Cardiac muscle cell (in vitro differentiated cells and primary cell): ENCODE data around the gene CTDNEP1. TPM values are rescaled to one million over a fixed set of nuclear protein-coding genes. Genes with fewer than 3 reads are reported as not detected.

Source experiments
- DNase-seq, 2 donors: peaks; one replicate each; pipeline versions ENCODE4 v3.0.0 to v3.0.0-alpha.2; 2010 to 2017; ENCODE audit warnings: low read depth in 1 of 2, low spot score in 1 of 2
- H3K27ac ChIP-seq: fragments of 200-600 bp; sonication (generic); 2 replicates; pipeline ENCODE4 v1.5.1; 2016
- H3K27me3 ChIP-seq: fragments of 200-600 bp; sonication (generic); 2 replicates; pipeline ENCODE4 v1.6.0; 2016; ENCODE audit warnings: control low read depth
- H3K36me3 ChIP-seq: fragments of 200-600 bp; sonication (generic); 2 replicates; pipeline ENCODE4 v1.5.1; 2016; ENCODE audit warnings: control low read depth
- H3K4me1 ChIP-seq: fragments of 200-600 bp; sonication (generic); 2 replicates; pipeline ENCODE4 v1.8.1; 2017; ENCODE audit warnings: low read depth, mild to moderate bottlenecking, mixed run types
- H3K4me3 ChIP-seq: fragments of 200-600 bp; sonication (generic); 2 replicates; pipeline ENCODE4 v1.5.1; 2016; ENCODE audit warnings: mild to moderate bottlenecking
- H3K9me3 ChIP-seq: fragments of 200-600 bp; sonication (generic); 2 replicates; pipeline ENCODE4 v1.5.1; 2017; ENCODE audit warnings: low read depth, mild to moderate bottlenecking, control low read depth
- CTCF ChIP-seq: IDR thresholded peaks from 2 replicates; pipeline ENCODE4 v1.5.1; 2012; ENCODE audit warnings: low read depth, mild to moderate bottlenecking, low read length
- polyA plus RNA-seq: library from polyadenylated mRNA; unstranded; fragments of >200 nt; fragmentation: Nextera tagmentation; extraction: Ambion mirVana; gene quantifications from 2 replicates; pipeline ENCODE4 v1.2.1, GENCODE V29; 2016
- total RNA-seq: library from RNA; depleted of rRNA; stranded (reverse); fragments of >200 nt; gene quantifications from 2 replicates; pipeline ENCODE4 v1.2.3, GENCODE V29; 2016

CTDNEP1 gene
- total and polyA plus RNA-seq, 2 experiments from 2014 or later: 78.3 to 98.6 TPM

DNA sequence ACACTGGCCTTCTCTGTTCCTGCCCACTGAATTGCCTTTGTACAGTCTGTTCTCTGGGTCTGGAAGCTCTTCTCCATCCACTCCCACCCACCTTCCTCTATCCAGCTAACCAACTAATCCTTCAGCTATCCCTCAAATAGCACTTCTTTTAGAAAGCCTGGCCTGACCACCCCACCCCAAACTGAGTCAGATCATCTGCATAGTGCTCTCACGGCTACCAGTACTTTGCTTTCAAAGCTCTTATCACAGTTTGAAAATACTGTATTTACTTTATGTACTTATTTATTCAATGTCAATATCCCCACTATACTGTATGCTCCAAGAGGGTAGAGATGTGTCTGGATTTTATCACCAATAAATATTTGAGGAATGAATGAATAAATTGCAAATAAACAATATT is 15.2 kb upstream of the CTDNEP1 start:
- Histone ChIP-seq H3K27me3 (peaks cover 30% of the 10 kb centered on the region), H3K4me3 (no peak overlapping the region), H3K27ac (no peak overlapping the region), H3K4me1 (no peaks in the 10 kb centered on the region), H3K9me3 (no peaks in the 10 kb centered on the region), H3K36me3 (no peaks in the 10 kb centered on the region)
- no peak for TF ChIP-seq CTCF
- DNase-seq: no peak

DNA sequence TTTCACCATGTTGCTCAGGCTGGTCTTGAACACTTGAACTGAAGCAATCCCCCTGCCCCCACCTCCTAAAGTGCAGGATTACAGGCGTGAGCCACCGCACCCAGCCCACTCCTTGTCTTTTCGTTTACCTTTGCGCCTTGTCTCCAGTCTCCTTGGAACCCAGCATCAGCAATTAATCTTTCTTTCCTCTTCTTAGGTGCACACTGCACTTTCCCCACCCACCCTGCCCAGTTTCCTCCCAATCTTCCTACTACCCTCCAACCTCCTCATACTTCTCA is 12.2 kb upstream of the CTDNEP1 start:
- TF ChIP-seq CTCF: no peak
- peaks cover 5% of the 10 kb centered on the region for H3K4me1 ChIP-seq
- H3K27ac ChIP-seq: no peak overlapping the region
- peaks cover 44% of the 10 kb centered on the region for H3K27me3 ChIP-seq
- no peak for DNase-seq
- H3K4me3 ChIP-seq: no peak overlapping the region
- no peaks in the 10 kb centered on the region for H3K9me3 ChIP-seq
- H3K36me3 ChIP-seq: peaks cover 5% of the 10 kb centered on the region

GRCh38 chr17:7262935-7263800 is 11.6 kb upstream of the CTDNEP1 start:
- Histone ChIP-seq H3K9me3 (no peaks in the 10 kb centered on the region), H3K27ac (no peak overlapping the region), H3K4me1 (peaks cover 5% of the 10 kb centered on the region), H3K4me3 (peak overlapping the region; percentile 3), H3K36me3 (peaks cover 8% of the 10 kb centered on the region), H3K27me3 (peaks cover 44% of the 10 kb centered on the region)
- DNase-seq: peak in 1 of 2 donors; percentile 10
- TF ChIP-seq CTCF: no peak

DNA sequence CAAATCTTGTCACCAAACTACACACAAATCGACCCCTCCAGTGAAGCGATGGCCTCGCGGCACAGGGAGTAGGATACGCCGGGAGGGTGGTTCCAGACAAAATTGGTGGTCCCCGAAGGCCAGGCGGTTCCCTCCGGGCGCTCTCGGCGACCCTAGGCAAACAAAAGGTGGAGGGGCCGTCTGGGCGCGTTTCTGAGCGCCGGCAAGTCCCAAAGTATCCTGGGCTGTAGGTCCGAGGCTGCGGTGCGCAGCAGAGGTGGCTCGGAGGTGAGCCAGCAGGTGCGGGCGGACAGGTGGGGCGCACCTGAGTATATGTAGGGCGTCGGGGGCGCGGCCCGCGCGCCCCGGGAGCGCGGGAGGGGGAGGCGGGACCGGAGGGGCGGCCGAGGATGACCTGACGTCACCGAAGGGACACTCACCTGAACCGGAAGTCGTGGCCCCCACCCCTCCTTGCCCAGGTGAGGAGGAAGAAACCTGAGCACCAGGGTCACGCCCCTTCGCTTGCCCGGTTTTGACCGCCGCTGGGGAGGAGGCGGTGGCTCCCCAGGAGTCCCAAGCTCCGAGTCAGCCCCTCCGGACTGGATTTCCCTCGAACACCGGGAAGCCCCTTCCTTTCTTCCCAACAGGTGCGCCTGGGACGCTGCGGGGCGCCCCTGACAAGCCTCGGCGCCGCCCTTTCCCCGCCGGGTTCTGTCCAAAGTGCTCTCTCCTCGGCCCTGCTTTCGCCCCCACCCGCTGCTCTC is 10.8 kb upstream of the CTDNEP1 start, which contains the start of gene CLDN7:
Gene CLDN7 (minus strand): TSS at position 287 of the 743 bp plus-strand sequence. CDS start 435 bp downstream, outside the sequence.
- no peaks in the 10 kb centered on the region for H3K9me3 ChIP-seq
- H3K4me1 ChIP-seq: peaks cover 5% of the 10 kb centered on the region
- H3K4me3 ChIP-seq: peak within 1 kb of the TSS; percentile 25
- H3K27me3 ChIP-seq: peaks cover 44% of the 10 kb centered on the region
- no peak for DNase-seq
- no peak within 1 kb of the TSS for H3K27ac ChIP-seq
- no peak for TF ChIP-seq CTCF
- peaks cover 14% of the 10 kb centered on the region for H3K36me3 ChIP-seq

GRCh38 chr17:7261379-7262191 is 10.1 kb upstream of the CTDNEP1 start:
- TF ChIP-seq CTCF: no peak
- H3K4me1 ChIP-seq: peaks cover 5% of the 10 kb centered on the region
- no peak overlapping the region for H3K27ac ChIP-seq
- H3K36me3 ChIP-seq: peaks cover 15% of the 10 kb centered on the region
- H3K27me3 ChIP-seq: peaks cover 44% of the 10 kb centered on the region
- peak overlapping the region; percentile 25 for H3K4me3 ChIP-seq
- no peaks in the 10 kb centered on the region for H3K9me3 ChIP-seq
- DNase-seq: no peak
